ENCODE data around the gene SLA2.

DNA sequence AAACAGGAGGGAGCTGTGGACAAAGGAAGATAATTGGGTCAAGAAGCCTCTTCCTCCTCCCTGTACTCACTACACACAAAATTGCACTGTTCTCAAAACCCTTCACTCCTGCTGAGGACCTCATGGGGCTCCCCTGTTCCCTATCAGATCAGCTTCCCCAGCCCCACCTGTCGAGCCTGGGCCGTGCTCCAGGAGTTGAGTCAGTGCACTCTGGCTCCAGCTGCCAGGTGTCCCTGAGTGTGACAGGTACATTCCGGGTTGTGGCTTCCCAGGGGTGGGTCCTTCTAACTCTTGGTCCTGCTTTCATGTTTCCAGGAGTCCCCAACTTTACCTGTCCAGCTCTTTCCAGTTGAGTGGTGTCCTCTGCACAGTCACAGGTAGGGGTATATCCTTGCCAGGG is 32.0 kb downstream of the SLA2 start:
- TF ChIP-seq, protein P1, sequence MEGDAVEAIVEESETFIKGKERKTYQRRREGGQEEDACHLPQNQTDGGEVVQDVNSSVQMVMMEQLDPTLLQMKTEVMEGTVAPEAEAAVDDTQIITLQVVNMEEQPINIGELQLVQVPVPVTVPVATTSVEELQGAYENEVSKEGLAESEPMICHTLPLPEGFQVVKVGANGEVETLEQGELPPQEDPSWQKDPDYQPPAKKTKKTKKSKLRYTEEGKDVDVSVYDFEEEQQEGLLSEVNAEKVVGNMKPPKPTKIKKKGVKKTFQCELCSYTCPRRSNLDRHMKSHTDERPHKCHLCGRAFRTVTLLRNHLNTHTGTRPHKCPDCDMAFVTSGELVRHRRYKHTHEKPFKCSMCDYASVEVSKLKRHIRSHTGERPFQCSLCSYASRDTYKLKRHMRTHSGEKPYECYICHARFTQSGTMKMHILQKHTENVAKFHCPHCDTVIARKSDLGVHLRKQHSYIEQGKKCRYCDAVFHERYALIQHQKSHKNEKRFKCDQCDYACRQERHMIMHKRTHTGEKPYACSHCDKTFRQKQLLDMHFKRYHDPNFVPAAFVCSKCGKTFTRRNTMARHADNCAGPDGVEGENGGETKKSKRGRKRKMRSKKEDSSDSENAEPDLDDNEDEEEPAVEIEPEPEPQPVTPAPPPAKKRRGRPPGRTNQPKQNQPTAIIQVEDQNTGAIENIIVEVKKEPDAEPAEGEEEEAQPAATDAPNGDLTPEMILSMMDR (IDR thresholded peaks at IDR 0.05; ENCODE audit: control extremely low read depth in 1 of 3, insufficient read depth in 1 of 3, low read depth in 1 of 3, low read length in 3 of 3), result no peak
- TF ChIP-seq POLR2A (IDR thresholded peaks at IDR 0.05; ENCODE audit: control extremely low read depth in 1 of 2, low read depth in 2 of 2, low read length in 2 of 2) (no peak), POLR2AphosphoS5 (IDR thresholded peaks at IDR 0.05; ENCODE audit: low read depth, low read length) (no peak)
